ENCODE data around the gene DSE.

DNA sequence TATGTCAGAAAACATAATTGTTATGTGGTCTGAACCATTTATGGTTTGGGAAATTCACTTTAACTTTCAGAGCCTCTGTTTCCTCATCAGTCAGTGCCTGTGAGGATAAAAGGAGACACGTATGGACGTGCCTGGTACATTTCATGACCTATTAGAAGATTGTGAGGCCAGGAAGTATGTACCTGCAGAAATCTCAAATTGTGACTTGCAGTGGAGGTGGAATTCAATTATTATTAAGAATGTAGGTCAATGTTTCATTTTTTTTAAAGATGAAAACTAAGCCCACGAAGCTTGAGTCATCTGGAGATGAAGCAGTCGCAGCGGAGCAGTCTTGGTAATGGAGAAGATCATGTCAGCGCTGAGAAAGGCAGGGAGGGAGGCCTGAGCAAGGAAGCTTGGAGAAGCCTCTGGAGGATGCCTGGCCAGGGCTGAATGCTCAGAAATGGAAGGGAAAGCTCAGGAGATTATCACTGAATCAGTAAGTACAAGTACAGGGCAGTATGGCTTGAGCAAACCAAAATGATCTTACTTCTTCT is 3.9 kb upstream of the DSE start:
- TF ChIP-seq CTCF (IDR thresholded peaks at IDR 0.05): no peak
- TF ChIP-seq POLR2A (IDR thresholded peaks at IDR 0.05): no peak
